Kidney (tissue), 14 donors: ENCODE measurements around the gene RNF126. TPM values are rescaled to one million over a fixed set of nuclear protein-coding genes. Genes with fewer than 3 reads are reported as not detected.
A peak's percentile ranks its signal among the peaks of the same experiment; 100 is the strongest.

Source experiments
- DNase-seq, 5 donors: peaks; one replicate each; pipeline ENCODE4 v3.0.0-alpha.2; 2013 to 2020
- FAIRE-seq: peaks from 2 replicates; lab custom pipeline; 2012; peaks lifted over from hg19 to GRCh38; lab: Jason Lieb, UNC
- H3K27ac ChIP-seq, 2 donors: one replicate each; pipeline ENCODE4 v1.7.0; 2013; ENCODE audit warnings: low read depth in 2 of 2, low read length in 2 of 2, inconsistent platforms in 1 of 2
- H3K27me3 ChIP-seq: one replicate; pipeline ENCODE4 v1.7.1; 2013; ENCODE audit warnings: low read length, inconsistent platforms; ENCODE audit not compliant: control insufficient read depth, insufficient read depth
- H3K36me3 ChIP-seq, 3 donors: one replicate each; pipeline versions ENCODE4 v1.7.0 to v1.7.1; 2013; ENCODE audit warnings: low read length in 3 of 3, control low read depth in 1 of 3, inconsistent platforms in 1 of 3; ENCODE audit not compliant: insufficient read depth in 3 of 3, control insufficient read depth in 2 of 3
- H3K4me1 ChIP-seq, 3 donors: one replicate each; pipeline versions ENCODE4 v1.7.0 to v1.7.1; 2013; ENCODE audit warnings: low read length in 3 of 3, inconsistent platforms in 1 of 3, low read depth in 1 of 3; ENCODE audit not compliant: control insufficient read depth in 2 of 3, insufficient read depth in 2 of 3
- H3K4me3 ChIP-seq, 3 donors: one replicate each; pipeline versions ENCODE4 v1.7.0 to v1.8.1; 2013; ENCODE audit warnings: low read length in 3 of 3, control low read depth in 1 of 3, inconsistent platforms in 1 of 3
- H3K9ac ChIP-seq, 3 donors: one replicate each; pipeline versions ENCODE4 v1.7.0 to v1.7.1; 2013; ENCODE audit warnings: low read length in 3 of 3, control low read depth in 1 of 3, inconsistent platforms in 1 of 3
- H3K9me3 ChIP-seq, 3 donors: one replicate each; pipeline versions ENCODE4 v1.7.0 to v1.7.1; 2013; ENCODE audit warnings: low read length in 3 of 3, control low read depth in 1 of 3, inconsistent platforms in 1 of 3; ENCODE audit not compliant: control insufficient read depth in 2 of 3, insufficient read depth in 1 of 3
- CTCF ChIP-seq: IDR thresholded peaks from 3 replicates; pipeline ENCODE4 v1.5.1; 2012; ENCODE audit warnings: mild to moderate bottlenecking, moderate library complexity, borderline replicate concordance; ENCODE audit not compliant: insufficient read depth; ENCODE audit errors: extremely low read depth
- intact Hi-C: fragments of 100-400 bp; cut with DNase I; formaldehyde crosslinking; loops from one replicate; pipeline ENCODE4 v1.11.1; 2022
- polyA plus RNA-seq: library from polyadenylated mRNA; stranded (reverse); fragments of 350-450 nt; fragmentation: Illumina TruSeq; extraction: RNeasy Lipid Tissue Mini Kit (QIAGEN cat#74804); gene quantifications from one replicate; pipeline ENCODE4 v1.2.3, GENCODE V29; 2014; ENCODE audit warnings: low read depth, low replicate concordance; ENCODE audit not compliant: insufficient read depth
- total RNA-seq: library from RNA; stranded (reverse); fragmentation: NEBNext Ultra II Directional; extraction: Animal tissue kit (Norgen Biotek cat#: 25700); gene quantifications from one replicate; pipeline ENCODE4 v1.2.1, GENCODE V29; 2021
- donor health status: control.
- donor health status: control.
- donor health status: control.
- donor health status: control.
- donor health status: control.
- donor health status: DM: yes; HTN: yes; CAD: no.
- donor health status: Normal renal cell carcinoma (clear cell type).

Gene RNF126
- total and polyA plus RNA-seq, 2 donors from 2014 or later = 33.3 to 38.0 TPM

- H3K36me3 ChIP-seq = no peaks in the 10 kb centered on the region
- no peak for FAIRE-seq
- DNase-seq = peak in 4 of 5 donors; percentile 55 to 93 (median 73)
- H3K27me3 ChIP-seq = no peaks in the 10 kb centered on the region
- no peaks in the 10 kb centered on the region for H3K9me3 ChIP-seq
- TF ChIP-seq CTCF = no peak
- peak overlapping the region in 1 of 2 donors; percentile 37 for H3K27ac ChIP-seq
- intact Hi-C loops = no loop called here
- no peak overlapping the region for H3K4me3 ChIP-seq
- no peak overlapping the region for H3K9ac ChIP-seq
- no peaks in the 10 kb centered on the region for H3K4me1 ChIP-seq
These were observed 52.1 kb downstream of the RNF126 start for GRCh38 chr19:610801-611480.

GRCh38 chr19:610071-610800, 52.8 kb downstream of the RNF126 start:
- Histone ChIP-seq H3K9me3 (no peaks in the 10 kb centered on the region), H3K9ac (no peak overlapping the region), H3K36me3 (no peaks in the 10 kb centered on the region), H3K27me3 (no peaks in the 10 kb centered on the region), H3K27ac (peak overlapping the region in 1 of 2 donors; percentile 37), H3K4me3 (no peak overlapping the region), H3K4me1 (no peaks in the 10 kb centered on the region)
- FAIRE-seq (no peak), DNase-seq (no peak)
- TF ChIP-seq CTCF = no peak
- intact Hi-C loops = no loop called here

DNA sequence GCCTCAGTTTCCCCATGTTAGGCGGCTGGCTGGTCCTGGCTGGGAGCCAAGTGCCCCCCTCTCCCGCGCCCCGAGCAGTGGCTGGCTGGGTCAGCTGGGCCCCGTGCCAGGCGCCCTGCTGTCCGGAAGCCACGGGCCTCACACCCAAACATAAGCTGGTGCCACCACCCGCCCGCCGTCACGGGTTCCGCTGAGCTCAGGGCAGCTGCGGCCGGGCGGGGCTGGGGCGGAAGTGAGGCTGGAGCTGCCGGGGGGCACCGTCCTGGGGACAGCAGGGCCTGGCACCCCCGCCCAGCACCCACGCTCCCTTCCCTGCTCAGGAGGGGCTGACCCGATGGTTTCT, 54.0 kb downstream of the RNF126 start:
- no peak for TF ChIP-seq CTCF
- no peak for DNase-seq

More for the DNA sequence above, 54.0 kb downstream of the RNF126 start:
- intact Hi-C loops = no loop called here
- Histone ChIP-seq H3K4me1 (no peaks in the 10 kb centered on the region), H3K27ac (no peak overlapping the region), H3K4me3 (no peak overlapping the region), H3K9me3 (no peaks in the 10 kb centered on the region), H3K9ac (no peak overlapping the region), H3K36me3 (no peaks in the 10 kb centered on the region), H3K27me3 (no peaks in the 10 kb centered on the region)
- FAIRE-seq = no peak
